GM21526 (cell line): Measurements from ENCODE around the gene ZNF202.

Source experiments
- ATAC-seq: cut with Tn5 transposase; IDR thresholded peaks from one replicate; pipeline ENCODE4 v1.9.1; 2021; ENCODE audit warnings: moderate library complexity; ENCODE audit not compliant: unreplicated experiment, low FRiP score

Gene ZNF202

GRCh38 chr11:123690485-123690884 is 51.0 kb downstream of the ZNF202 start:
- ATAC-seq: no peak

- no peak for ATAC-seq
Observed at GRCh38 chr11:123684601-123685000, 56.9 kb downstream of the ZNF202 start.

GRCh38 chr11:123683428-123684170 is 57.9 kb downstream of the ZNF202 start:
- ATAC-seq: no peak

- no peak for ATAC-seq
Observed at GRCh38 chr11:123682696-123683410, 58.6 kb downstream of the ZNF202 start.

DNA sequence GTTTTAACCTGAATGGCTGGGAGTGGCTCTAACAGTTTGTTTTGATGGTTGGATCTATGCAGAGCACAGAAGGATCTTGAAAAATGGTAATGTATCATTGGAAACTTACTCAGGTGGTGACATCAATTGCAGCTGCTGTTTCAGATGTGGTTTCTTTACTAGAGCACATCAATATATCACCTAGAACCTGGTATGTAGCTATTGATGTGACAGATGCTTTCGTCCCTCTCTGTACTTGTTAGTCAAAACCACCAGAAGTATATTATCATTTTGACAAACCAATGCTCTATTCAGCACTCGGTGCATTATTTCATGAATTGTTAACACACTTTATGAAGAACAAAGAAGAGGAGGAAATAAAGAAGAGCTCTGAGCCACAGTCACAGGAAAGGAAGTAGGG is 60.4 kb downstream of the ZNF202 start:
- no peak for ATAC-seq

- ATAC-seq: no peak
Observed at GRCh38 chr11:123678246-123678645, 63.2 kb downstream of the ZNF202 start.

GRCh38 chr11:123677510-123677909 is 64.0 kb downstream of the ZNF202 start:
- ATAC-seq: no peak

GRCh38 chr11:123674297-123674696 is 67.2 kb downstream of the ZNF202 start:
- ATAC-seq: no peak
